ENCODE results near the gene SERPINB6.

The SERPINB6 gene

DNA sequence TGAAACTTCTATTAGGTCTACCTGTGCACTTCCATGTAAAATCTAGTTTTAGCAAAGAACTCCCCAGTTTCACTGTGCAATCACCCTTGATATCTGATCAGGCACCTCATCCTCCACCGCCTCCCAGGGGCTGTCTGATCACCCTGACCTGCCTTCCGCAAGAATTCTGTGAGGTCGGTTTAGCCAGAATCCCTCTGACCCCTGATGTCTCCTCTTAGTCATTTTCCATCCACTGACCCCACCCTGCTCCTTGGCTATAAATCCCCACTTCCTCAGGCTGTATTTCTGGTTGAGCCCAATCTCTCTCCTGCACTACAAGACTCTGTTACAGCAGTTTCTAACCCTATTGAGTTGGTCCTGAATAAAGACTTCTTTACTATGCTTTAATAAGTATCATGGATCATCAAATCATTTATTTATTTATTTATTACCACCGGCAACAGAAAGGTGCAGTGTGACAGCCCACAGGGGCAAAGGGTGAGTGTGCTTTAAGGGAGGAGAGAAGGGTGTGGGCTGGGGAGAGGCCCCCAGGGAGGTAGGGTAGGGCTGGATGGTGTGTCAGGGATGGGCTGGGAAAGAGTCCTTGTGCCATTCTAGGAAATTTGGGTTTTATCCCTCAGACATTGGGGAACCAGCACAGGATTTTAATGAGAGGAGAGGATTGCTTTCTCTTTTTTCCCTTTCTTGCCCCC, 11.2 kb upstream of the SERPINB6 start:
- H3K4me3 ChIP-seq (ENCODE audit: low read depth, low read length, poor library complexity, severe bottlenecking), result no peak overlapping the region
- no peaks in the 10 kb centered on the region for H3K4me1 ChIP-seq (ENCODE audit: insufficient read depth, low read length, severe bottlenecking)
- TF ChIP-seq, protein P1, sequence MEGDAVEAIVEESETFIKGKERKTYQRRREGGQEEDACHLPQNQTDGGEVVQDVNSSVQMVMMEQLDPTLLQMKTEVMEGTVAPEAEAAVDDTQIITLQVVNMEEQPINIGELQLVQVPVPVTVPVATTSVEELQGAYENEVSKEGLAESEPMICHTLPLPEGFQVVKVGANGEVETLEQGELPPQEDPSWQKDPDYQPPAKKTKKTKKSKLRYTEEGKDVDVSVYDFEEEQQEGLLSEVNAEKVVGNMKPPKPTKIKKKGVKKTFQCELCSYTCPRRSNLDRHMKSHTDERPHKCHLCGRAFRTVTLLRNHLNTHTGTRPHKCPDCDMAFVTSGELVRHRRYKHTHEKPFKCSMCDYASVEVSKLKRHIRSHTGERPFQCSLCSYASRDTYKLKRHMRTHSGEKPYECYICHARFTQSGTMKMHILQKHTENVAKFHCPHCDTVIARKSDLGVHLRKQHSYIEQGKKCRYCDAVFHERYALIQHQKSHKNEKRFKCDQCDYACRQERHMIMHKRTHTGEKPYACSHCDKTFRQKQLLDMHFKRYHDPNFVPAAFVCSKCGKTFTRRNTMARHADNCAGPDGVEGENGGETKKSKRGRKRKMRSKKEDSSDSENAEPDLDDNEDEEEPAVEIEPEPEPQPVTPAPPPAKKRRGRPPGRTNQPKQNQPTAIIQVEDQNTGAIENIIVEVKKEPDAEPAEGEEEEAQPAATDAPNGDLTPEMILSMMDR (IDR thresholded peaks at IDR 0.05; ENCODE audit: low read length), result no peak
- no peak for TF ChIP-seq EZH2 (IDR thresholded peaks at IDR 0.05; ENCODE audit: borderline replicate concordance, low read length)
- no peaks in the 10 kb centered on the region for H3K36me3 ChIP-seq (ENCODE audit: insufficient read depth, low read length)
- no peaks in the 10 kb centered on the region for H3K79me2 ChIP-seq (ENCODE audit: insufficient read depth, low read length)
- H2AFZ ChIP-seq (ENCODE audit: low read length), result no peak overlapping the region
- H3K27ac ChIP-seq (ENCODE audit: low read depth, low read length, poor library complexity, severe bottlenecking), result no peak overlapping the region
- H3K9ac ChIP-seq (ENCODE audit: low read length), result no peak overlapping the region
- no peaks in the 10 kb centered on the region for H3K9me2 ChIP-seq (ENCODE audit: low read depth, low read length)
- no peak overlapping the region for H3K4me2 ChIP-seq (ENCODE audit: low read length)
- no peaks in the 10 kb centered on the region for H3K9me3 ChIP-seq (ENCODE audit: low read length)
- no peaks in the 10 kb centered on the region for H3K27me3 ChIP-seq (ENCODE audit: insufficient read depth, low read length)
- H3F3A ChIP-seq (ENCODE audit: insufficient read depth, low read length), result no peaks in the 10 kb centered on the region
- no peaks in the 10 kb centered on the region for H4K20me1 ChIP-seq (ENCODE audit: insufficient read depth, low read length)

GRCh38 chr6:2980465-2980855, 9.1 kb upstream of the SERPINB6 start:
- H3K27me3 ChIP-seq (ENCODE audit: insufficient read depth, low read length), result peaks cover 4% of the 10 kb centered on the region; the same call in 1 of the 2 replicates
- no peak overlapping the region for H2AFZ ChIP-seq (ENCODE audit: low read length)
- no peaks in the 10 kb centered on the region for H3K79me2 ChIP-seq (ENCODE audit: insufficient read depth, low read length)
- H3K27ac ChIP-seq (ENCODE audit: low read depth, low read length, poor library complexity, severe bottlenecking), result no peak overlapping the region
- H3K4me3 ChIP-seq (ENCODE audit: low read depth, low read length, poor library complexity, severe bottlenecking), result no peak overlapping the region
- H3F3A ChIP-seq (ENCODE audit: insufficient read depth, low read length), result no peaks in the 10 kb centered on the region
- H4K20me1 ChIP-seq (ENCODE audit: insufficient read depth, low read length), result no peaks in the 10 kb centered on the region
- no peak overlapping the region for H3K9ac ChIP-seq (ENCODE audit: low read length)
- H3K36me3 ChIP-seq (ENCODE audit: insufficient read depth, low read length), result no peaks in the 10 kb centered on the region
- TF ChIP-seq EZH2 (IDR thresholded peaks at IDR 0.05; ENCODE audit: borderline replicate concordance, low read length), result no peak
- TF ChIP-seq, protein P1 (IDR thresholded peaks at IDR 0.05; ENCODE audit: low read length), result no peak
- no peak overlapping the region for H3K4me2 ChIP-seq (ENCODE audit: low read length)
- no peaks in the 10 kb centered on the region for H3K9me2 ChIP-seq (ENCODE audit: low read depth, low read length)
- H3K9me3 ChIP-seq (ENCODE audit: low read length), result no peaks in the 10 kb centered on the region
- H3K4me1 ChIP-seq (ENCODE audit: insufficient read depth, low read length, severe bottlenecking), result no peaks in the 10 kb centered on the region

DNA sequence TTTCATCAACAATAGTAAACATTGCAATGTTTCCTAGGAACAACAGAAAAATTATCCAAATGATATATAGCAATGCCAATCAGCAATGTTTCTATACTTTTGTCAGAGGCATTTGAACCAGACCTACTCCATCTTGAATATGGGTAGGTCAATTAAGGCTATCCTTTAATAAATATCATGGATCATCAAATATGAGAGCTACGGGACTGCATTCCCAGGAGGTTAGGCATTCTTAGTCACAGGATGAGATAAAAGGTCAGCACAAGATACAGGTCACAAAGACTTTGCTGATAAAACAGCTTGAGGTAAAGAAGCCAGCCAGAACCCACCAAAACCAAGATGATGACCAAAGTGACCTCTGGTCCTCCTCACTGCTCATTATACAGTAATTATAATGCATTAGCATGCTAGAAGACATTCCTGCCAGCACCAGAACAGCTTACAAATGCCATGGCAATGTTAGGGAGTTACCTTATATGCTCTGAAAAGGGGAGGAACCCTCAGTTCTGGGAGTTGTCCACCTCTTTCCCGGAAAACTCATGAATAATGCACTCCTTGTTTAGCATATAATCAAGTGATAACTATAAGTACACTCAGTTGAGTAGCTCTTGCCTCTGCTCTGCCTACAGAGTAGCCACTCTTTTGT, 8.6 kb upstream of the SERPINB6 start:
- TF ChIP-seq, protein P1 (IDR thresholded peaks at IDR 0.05; ENCODE audit: low read length), result no peak
- TF ChIP-seq EZH2 (IDR thresholded peaks at IDR 0.05; ENCODE audit: borderline replicate concordance, low read length), result no peak
- no peaks in the 10 kb centered on the region for H3K4me1 ChIP-seq (ENCODE audit: insufficient read depth, low read length, severe bottlenecking)

More for the DNA sequence above, 8.6 kb upstream of the SERPINB6 start:
- Histone ChIP-seq H4K20me1 (ENCODE audit: insufficient read depth, low read length) (no peaks in the 10 kb centered on the region), H3K79me2 (ENCODE audit: insufficient read depth, low read length) (no peaks in the 10 kb centered on the region), H3F3A (ENCODE audit: insufficient read depth, low read length) (no peaks in the 10 kb centered on the region), H3K27ac (ENCODE audit: low read depth, low read length, poor library complexity, severe bottlenecking) (no peak overlapping the region), H3K9ac (ENCODE audit: low read length) (no peak overlapping the region), H3K4me2 (ENCODE audit: low read length) (no peak overlapping the region), H3K9me2 (ENCODE audit: low read depth, low read length) (no peaks in the 10 kb centered on the region), H3K27me3 (ENCODE audit: insufficient read depth, low read length) (peaks cover 4% of the 10 kb centered on the region; the same call in 1 of the 2 replicates), H3K9me3 (ENCODE audit: low read length) (no peaks in the 10 kb centered on the region), H3K36me3 (ENCODE audit: insufficient read depth, low read length) (no peaks in the 10 kb centered on the region), H3K4me3 (ENCODE audit: low read depth, low read length, poor library complexity, severe bottlenecking) (no peak overlapping the region), H2AFZ (ENCODE audit: low read length) (no peak overlapping the region)
